NB4 (cell line): ENCODE results near the gene PITPNC1.

Experiments used
- CTCF ChIP-seq: IDR thresholded peaks from one replicate; pipeline ENCODE4 v1.5.1; 2012; ENCODE audit warnings: low read depth, low read length
- MAX ChIP-seq: IDR thresholded peaks from 2 replicates; pipeline ENCODE4 v1.6.1; 2011; ENCODE audit warnings: low read depth, low read length
- MYC ChIP-seq: IDR thresholded peaks from 2 replicates; pipeline ENCODE4 v1.6.1; 2011; ENCODE audit warnings: low read depth, low read length
- POLR2A ChIP-seq: IDR thresholded peaks from 2 replicates; pipeline ENCODE4 v1.6.1; 2011; ENCODE audit warnings: mild to moderate bottlenecking; ENCODE audit not compliant: insufficient read length; ENCODE audit errors: extremely low read depth

GRCh38 chr17:67520916-67521774 is 144.1 kb downstream of the PITPNC1 start:
- TF ChIP-seq CTCF (no peak), POLR2A (no peak), MYC (no peak), MAX (no peak)
